ENCODE results near the gene TINAG.

DNA sequence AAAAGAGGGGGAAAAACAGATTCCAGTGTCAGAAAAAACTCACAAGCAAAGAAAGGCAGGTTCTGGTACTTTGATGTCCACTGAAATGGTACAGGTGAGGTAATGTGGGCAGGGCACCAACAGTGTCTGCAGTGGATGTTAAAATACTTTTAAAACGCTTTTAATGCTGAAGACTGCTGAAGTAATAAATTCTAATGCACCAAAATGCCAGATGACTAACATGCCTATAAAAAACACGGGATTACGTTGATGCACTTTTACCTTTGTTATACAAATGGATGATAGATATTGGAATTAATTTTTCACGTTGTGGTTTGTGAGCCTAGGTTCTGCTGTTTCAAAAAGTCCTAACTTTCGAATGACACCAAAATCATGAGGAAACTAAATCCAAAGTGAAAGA is 83.3 kb downstream of the TINAG start:
- TF ChIP-seq, protein P1, sequence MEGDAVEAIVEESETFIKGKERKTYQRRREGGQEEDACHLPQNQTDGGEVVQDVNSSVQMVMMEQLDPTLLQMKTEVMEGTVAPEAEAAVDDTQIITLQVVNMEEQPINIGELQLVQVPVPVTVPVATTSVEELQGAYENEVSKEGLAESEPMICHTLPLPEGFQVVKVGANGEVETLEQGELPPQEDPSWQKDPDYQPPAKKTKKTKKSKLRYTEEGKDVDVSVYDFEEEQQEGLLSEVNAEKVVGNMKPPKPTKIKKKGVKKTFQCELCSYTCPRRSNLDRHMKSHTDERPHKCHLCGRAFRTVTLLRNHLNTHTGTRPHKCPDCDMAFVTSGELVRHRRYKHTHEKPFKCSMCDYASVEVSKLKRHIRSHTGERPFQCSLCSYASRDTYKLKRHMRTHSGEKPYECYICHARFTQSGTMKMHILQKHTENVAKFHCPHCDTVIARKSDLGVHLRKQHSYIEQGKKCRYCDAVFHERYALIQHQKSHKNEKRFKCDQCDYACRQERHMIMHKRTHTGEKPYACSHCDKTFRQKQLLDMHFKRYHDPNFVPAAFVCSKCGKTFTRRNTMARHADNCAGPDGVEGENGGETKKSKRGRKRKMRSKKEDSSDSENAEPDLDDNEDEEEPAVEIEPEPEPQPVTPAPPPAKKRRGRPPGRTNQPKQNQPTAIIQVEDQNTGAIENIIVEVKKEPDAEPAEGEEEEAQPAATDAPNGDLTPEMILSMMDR (conservative IDR thresholded peaks at IDR 0.05; ENCODE audit: low read length): no peak
- TF ChIP-seq EZH2phosphoT487 (IDR thresholded peaks at IDR 0.05; ENCODE audit: borderline replicate concordance, low read depth, low read length): no peak

All from OCI-LY7 (cell line).